Stimulated activated effector memory CD8-positive, alpha-beta T cell treated with anti-CD3 and anti-CD28 coated beads, Interleukin-12 subunit alpha, Interleukin-12 subunit beta, amount 100 ng/mL, for 72 hours (primary cell): ENCODE results near the gene SCARB1.

Experiments used
- ATAC-seq: fragments of 150-1000 bp; cut with Tn5 transposase; 2 replicates; pipeline ENCODE4 v1.10.0; 2021
- DNase-seq, 2 donors: peaks; one replicate each; pipeline ENCODE4 v3.0.0; 2021 to 2022; ENCODE audit warnings: low spot score in 2 of 2
- H3K27ac Mint-ChIP-seq: one replicate; pipeline ENCODE4 v1.8.0; 2022; ENCODE audit warnings: mild to moderate bottlenecking, mixed read lengths
- H3K36me3 Mint-ChIP-seq: one replicate; pipeline ENCODE4 v1.8.0; 2022; ENCODE audit warnings: mild to moderate bottlenecking, mixed read lengths
- H3K4me1 Mint-ChIP-seq: one replicate; pipeline ENCODE4 v1.8.0; 2022; ENCODE audit warnings: mixed read lengths
- H3K4me3 Mint-ChIP-seq: one replicate; pipeline ENCODE4 v1.8.0; 2022; ENCODE audit warnings: mild to moderate bottlenecking, mixed read lengths
- H3K9me3 Mint-ChIP-seq: one replicate; pipeline ENCODE4 v1.8.0; 2022; ENCODE audit warnings: mixed read lengths

SCARB1 gene

GRCh38 chr12:124842073-124842749 lies 21.5 kb downstream of the SCARB1 start:
- Mint-ChIP-seq H3K4me3 (no peak overlapping the region), H3K4me1 (no peaks in the 10 kb centered on the region), H3K27ac (peak overlapping the region; percentile 73), H3K36me3 (peaks cover 5% of the 10 kb centered on the region), H3K9me3 (no peaks in the 10 kb centered on the region)
- DNase-seq (no peak), ATAC-seq (no peak)

DNA sequence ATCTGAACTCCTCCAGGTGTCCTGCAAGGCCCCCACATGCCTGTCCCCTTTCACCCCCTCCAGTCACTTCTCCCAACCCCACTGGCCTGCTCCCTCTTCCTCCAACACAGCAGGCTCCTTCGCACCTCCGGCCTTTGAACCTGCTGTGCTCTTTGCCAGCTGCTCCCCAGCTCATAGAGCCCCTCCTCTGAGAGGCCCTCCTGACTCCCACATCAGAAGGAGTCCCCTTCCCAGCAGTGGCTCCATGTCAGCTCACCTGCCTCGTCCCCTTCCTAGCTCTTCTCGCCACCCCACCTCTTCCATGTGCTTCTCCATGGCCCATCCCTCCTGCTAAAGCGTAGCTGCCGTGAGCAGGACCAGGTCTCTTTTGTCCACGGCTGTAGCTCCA lies 22.1 kb downstream of the SCARB1 start:
- no peak for DNase-seq
- no peak for ATAC-seq
- Mint-ChIP-seq H3K4me3 (no peak overlapping the region), H3K4me1 (no peaks in the 10 kb centered on the region), H3K27ac (no peak overlapping the region), H3K9me3 (no peaks in the 10 kb centered on the region), H3K36me3 (peaks cover 5% of the 10 kb centered on the region)

DNA sequence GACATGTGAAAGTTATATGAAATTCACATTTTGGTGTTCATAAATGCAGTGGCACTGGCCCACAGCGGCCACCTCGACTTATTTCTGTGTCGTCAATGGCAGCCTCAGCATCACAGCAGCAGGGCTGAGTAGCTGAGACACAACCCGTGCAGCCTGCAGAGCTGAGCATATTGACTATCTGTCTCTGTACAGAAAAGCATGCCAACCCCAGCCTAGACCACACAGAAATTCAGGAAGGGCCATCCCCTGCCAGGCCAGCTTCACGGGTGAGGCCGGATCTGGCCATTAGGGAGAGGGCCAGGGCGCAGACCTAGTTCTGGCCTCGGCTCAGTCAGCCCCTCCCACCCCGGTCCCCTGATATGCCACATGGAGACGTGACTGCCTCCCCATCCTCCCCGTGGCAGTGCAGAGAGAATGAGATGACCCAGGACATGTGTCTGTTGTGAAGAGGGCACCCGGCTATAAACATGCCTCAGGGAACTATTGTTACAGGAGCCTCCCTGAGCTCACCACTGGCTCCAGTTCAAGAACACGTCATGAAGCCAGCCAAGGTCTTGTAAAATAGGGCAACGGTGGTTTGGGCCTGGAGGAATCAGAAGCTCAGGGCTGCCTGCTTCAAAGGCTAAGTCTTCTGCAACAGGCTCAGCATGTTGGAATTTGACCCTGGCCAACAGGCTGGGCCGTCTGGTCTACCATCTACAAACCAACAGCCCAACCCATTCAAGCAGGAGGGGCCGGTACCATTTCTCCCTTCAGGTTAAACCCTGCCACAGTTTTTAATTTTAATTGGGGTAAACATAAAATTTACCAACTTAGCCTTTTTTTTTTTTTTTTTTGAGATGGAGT lies 25.5 kb downstream of the SCARB1 start:
- Mint-ChIP-seq H3K9me3 (no peaks in the 10 kb centered on the region), H3K36me3 (no peaks in the 10 kb centered on the region), H3K4me3 (no peak overlapping the region), H3K27ac (no peak overlapping the region), H3K4me1 (no peaks in the 10 kb centered on the region)
- no peak for ATAC-seq
- no peak for DNase-seq

DNA sequence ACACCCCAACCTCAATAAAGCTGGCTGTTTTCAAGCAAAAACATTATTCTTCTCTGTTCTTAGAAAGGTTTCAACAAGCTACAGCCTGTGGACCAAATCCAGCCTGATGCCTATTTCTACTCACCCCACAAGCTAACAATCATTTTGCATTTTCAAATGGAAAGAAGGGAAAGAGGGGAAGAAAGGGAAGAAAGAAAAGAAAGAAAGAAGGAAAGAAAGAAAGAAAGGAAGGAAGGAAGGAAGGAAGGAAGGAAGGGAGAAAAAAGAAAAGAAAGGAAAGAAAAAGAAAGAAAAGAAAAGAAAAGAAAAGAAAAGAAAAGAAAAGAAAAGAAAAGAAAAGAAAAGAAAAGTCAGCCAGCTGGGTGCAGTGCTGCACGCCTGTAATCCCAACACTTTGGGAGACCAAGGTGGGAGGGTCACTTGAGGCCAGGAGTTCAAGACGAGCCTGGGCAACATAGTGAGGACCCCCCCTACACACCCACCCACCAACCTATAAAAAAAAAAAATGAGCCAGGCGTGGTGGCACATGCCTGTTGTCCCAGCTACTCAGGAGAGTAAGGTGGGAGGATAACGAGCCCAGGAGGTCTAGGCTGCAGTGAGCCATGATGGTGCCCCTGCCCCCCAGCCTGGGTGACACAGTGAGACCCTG lies 26.3 kb downstream of the SCARB1 start:
- DNase-seq (no peak), ATAC-seq (no peak)
- no peaks in the 10 kb centered on the region for H3K36me3 Mint-ChIP-seq
- no peak overlapping the region for H3K4me3 Mint-ChIP-seq
- H3K4me1 Mint-ChIP-seq: no peaks in the 10 kb centered on the region
- no peak overlapping the region for H3K27ac Mint-ChIP-seq
- no peaks in the 10 kb centered on the region for H3K9me3 Mint-ChIP-seq

DNA sequence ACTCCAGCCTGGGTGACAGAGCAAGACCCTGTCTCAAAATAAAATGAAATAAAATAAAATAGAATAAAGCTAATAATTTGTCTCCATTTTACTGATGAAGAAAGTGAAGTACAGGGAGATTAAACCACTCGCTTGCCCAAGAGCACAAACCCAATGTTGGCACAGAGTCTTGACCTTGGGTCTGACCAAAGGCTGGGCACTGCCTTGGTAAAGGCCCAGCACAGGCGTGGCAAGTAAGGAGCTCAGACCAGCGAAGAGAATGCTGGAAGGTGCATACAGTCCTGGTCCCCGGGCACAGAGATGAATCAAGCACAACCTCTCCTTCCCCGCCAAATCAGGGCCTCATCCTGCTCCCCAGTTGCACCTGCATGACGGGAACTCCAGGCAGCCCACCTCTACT lies 26.9 kb downstream of the SCARB1 start:
- Mint-ChIP-seq H3K27ac (no peak overlapping the region), H3K4me3 (no peak overlapping the region), H3K36me3 (no peaks in the 10 kb centered on the region), H3K9me3 (no peaks in the 10 kb centered on the region), H3K4me1 (no peaks in the 10 kb centered on the region)
- DNase-seq (no peak), ATAC-seq (no peak)

- Mint-ChIP-seq H3K9me3 (no peaks in the 10 kb centered on the region), H3K4me1 (no peaks in the 10 kb centered on the region), H3K4me3 (no peak overlapping the region), H3K36me3 (no peaks in the 10 kb centered on the region), H3K27ac (no peak overlapping the region)
- DNase-seq (no peak), ATAC-seq (no peak)
Observed at GRCh38 chr12:124835656-124836410, 27.8 kb downstream of the SCARB1 start.

- Mint-ChIP-seq H3K36me3 (no peaks in the 10 kb centered on the region), H3K9me3 (peaks cover under 1% of the 10 kb centered on the region), H3K27ac (no peak overlapping the region), H3K4me1 (no peaks in the 10 kb centered on the region), H3K4me3 (no peak overlapping the region)
- ATAC-seq (no peak), DNase-seq (no peak)
Observed at GRCh38 chr12:124834822-124835221, 28.8 kb downstream of the SCARB1 start.

DNA sequence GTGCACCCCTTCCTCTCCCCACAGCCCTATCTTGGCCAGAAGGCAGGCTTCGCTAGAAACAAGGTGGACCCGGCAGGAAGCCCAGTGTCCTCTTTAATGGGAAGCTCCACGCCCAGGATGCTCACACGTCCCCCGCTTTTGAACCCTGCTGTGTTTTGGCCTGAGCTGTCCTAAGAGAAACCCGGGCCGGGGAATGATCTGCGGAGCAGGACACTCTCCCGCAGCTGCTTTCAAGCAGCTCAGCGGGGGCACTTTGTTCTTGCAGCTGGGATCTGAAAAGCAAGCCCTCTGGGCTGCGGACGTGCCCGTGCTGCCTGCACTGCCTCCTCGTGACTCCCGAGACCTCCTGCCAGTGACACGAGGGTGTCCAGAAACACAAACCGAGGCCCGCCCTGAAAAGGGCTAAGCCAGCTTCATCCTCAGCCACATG lies 30.0 kb downstream of the SCARB1 start:
- no peak for ATAC-seq
- Mint-ChIP-seq H3K4me1 (peaks cover 6% of the 10 kb centered on the region), H3K4me3 (no peak overlapping the region), H3K27ac (no peak overlapping the region), H3K9me3 (peaks cover 5% of the 10 kb centered on the region), H3K36me3 (no peaks in the 10 kb centered on the region)
- DNase-seq: no peak

GRCh38 chr12:124832856-124833255 lies 30.8 kb downstream of the SCARB1 start:
- Mint-ChIP-seq H3K4me1 (peaks cover 15% of the 10 kb centered on the region), H3K9me3 (peaks cover 5% of the 10 kb centered on the region), H3K36me3 (no peaks in the 10 kb centered on the region), H3K4me3 (no peak overlapping the region), H3K27ac (no peak overlapping the region)
- DNase-seq (no peak), ATAC-seq (no peak)

GRCh38 chr12:124831590-124831989 lies 32.1 kb downstream of the SCARB1 start:
- no peak for ATAC-seq
- H3K9me3 Mint-ChIP-seq: peaks cover 5% of the 10 kb centered on the region
- H3K4me1 Mint-ChIP-seq: peaks cover 19% of the 10 kb centered on the region
- H3K36me3 Mint-ChIP-seq: no peaks in the 10 kb centered on the region
- no peak overlapping the region for H3K4me3 Mint-ChIP-seq
- no peak overlapping the region for H3K27ac Mint-ChIP-seq
- no peak for DNase-seq

DNA sequence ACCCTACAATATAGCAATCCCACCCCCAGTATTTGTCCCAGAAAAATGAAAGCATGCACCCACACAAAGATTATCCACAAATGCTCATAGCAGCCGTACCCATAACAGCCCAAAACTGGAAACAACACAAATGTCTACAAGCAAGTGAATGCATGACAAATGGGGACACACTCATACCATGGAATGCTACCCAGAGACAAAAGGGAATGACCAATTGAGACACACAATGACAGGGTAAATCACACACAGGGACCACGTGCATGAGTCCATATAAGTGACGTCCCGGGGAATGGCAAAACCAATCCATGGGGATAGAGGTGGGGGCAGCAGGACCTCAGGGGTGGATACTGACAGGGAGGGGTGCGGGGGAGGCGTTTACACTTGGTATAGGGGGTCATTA lies 33.4 kb downstream of the SCARB1 start:
- no peak overlapping the region for H3K4me3 Mint-ChIP-seq
- DNase-seq (no peak), ATAC-seq (no peak)
- H3K36me3 Mint-ChIP-seq: no peaks in the 10 kb centered on the region
- H3K9me3 Mint-ChIP-seq: peaks cover 5% of the 10 kb centered on the region
- H3K27ac Mint-ChIP-seq: no peak overlapping the region
- H3K4me1 Mint-ChIP-seq: peaks cover 19% of the 10 kb centered on the region

- Mint-ChIP-seq H3K4me1 (peaks cover 19% of the 10 kb centered on the region), H3K27ac (no peak overlapping the region), H3K4me3 (no peak overlapping the region), H3K9me3 (peaks cover 5% of the 10 kb centered on the region), H3K36me3 (no peaks in the 10 kb centered on the region)
- ATAC-seq (no peak), DNase-seq (no peak)
Observed at GRCh38 chr12:124829708-124830304, 33.9 kb downstream of the SCARB1 start.

GRCh38 chr12:124829008-124829707 lies 34.5 kb downstream of the SCARB1 start:
- no peaks in the 10 kb centered on the region for H3K36me3 Mint-ChIP-seq
- DNase-seq: no peak
- no peak for ATAC-seq
- peaks cover 5% of the 10 kb centered on the region for H3K9me3 Mint-ChIP-seq
- no peak overlapping the region for H3K27ac Mint-ChIP-seq
- H3K4me1 Mint-ChIP-seq: peaks cover 19% of the 10 kb centered on the region
- no peak overlapping the region for H3K4me3 Mint-ChIP-seq

DNA sequence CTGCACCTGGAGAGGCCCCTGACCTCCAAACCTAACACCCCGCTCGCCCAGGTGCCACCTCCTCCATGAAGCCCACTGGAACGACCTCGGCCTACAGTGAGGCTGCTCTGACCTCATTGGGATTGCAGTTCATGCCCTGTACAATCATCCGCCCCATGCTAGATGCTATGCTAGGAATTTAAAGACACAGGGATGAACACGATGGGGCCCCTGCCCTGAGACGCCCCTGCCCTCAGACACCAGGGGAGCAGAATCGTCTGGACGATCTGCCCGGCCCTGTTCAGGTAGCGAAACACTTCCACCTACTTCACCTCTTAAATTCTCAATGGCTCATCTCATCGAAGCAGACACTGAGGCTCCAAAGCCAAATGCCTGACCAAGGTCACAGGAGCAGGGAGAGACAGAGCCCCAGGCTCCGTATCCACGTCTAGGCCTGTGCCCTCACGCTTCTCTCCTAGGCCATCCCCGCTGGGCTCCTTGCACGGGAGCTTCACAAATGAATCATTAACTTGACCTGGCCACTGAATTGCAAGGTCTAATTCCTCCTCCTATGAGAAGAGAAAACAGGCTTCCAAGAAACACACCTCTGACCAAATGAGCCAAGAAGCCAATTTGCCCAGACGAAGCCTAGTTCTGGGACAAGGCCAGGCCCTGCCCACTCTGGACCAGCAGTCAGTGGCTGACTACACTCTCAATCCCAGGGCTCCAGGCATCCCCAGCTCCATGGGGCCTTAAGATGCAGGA lies 35.2 kb downstream of the SCARB1 start:
- H3K4me1 Mint-ChIP-seq: peaks cover 19% of the 10 kb centered on the region
- no peak overlapping the region for H3K4me3 Mint-ChIP-seq
- ATAC-seq (no peak), DNase-seq (no peak)
- H3K27ac Mint-ChIP-seq: no peak overlapping the region
- H3K9me3 Mint-ChIP-seq: peaks cover 5% of the 10 kb centered on the region
- no peaks in the 10 kb centered on the region for H3K36me3 Mint-ChIP-seq
